Panc1 (cell line): Measurements from ENCODE around the gene ABCC11. TPM values are rescaled to one million over a fixed set of nuclear protein-coding genes. Genes with fewer than 3 reads are reported as not detected.

Source experiments
- ATAC-seq: fragments of 200-7000 bp; cut with Tn5 transposase; 2 replicates; pipeline ENCODE4 v1.9.1; 2020; ENCODE audit warnings: mild to moderate bottlenecking, moderate library complexity
- BruUV-seq: library from RNA; stranded (reverse); fragments of 400-500 nt; replicated peaks from 2 replicates; lab custom pipeline; 2021; lab: Mats Ljungman, UMichigan
- CTCF ChIA-PET: fragments of 300-600 bp; sonication (Branson Sonifier 250); formaldehyde crosslinking; loops from one replicate; lab custom pipeline; 2022; ENCODE audit warnings: antibody characterized with exemption; lab: Charles Lee
- POLR2A ChIA-PET: fragments of 300-600 bp; sonication (Branson Sonifier 250); formaldehyde crosslinking; loops from one replicate; lab custom pipeline; 2022; ENCODE audit warnings: antibody characterized with exemption; lab: Charles Lee
- DNase-seq: peaks from one replicate; pipeline ENCODE4 v3.0.0-alpha.2; 2010; ENCODE audit warnings: low read depth, low spot score
- H3K27ac ChIP-seq: 2 replicates; pipeline ENCODE4 v1.5.1; 2011; ENCODE audit warnings: mild to moderate bottlenecking, low read length, inconsistent platforms
- H3K27me3 ChIP-seq: fragments of 200-500 bp; sonication (Bioruptor generic); 2 replicates; pipeline ENCODE4 v1.6.0; 2014; ENCODE audit warnings: low read length, inconsistent platforms; ENCODE audit not compliant: control insufficient read depth, insufficient read depth
- H3K36me3 ChIP-seq: fragments of 200-500 bp; sonication (Bioruptor generic); 2 replicates; pipeline ENCODE4 v1.5.1; 2014; ENCODE audit warnings: inconsistent platforms, mild to moderate bottlenecking, low read length, moderate library complexity; ENCODE audit not compliant: control insufficient read depth, insufficient read depth
- H3K4me1 ChIP-seq: 2 replicates; pipeline ENCODE4 v1.5.1; 2011; ENCODE audit warnings: inconsistent platforms, mild to moderate bottlenecking, low read length, moderate library complexity; ENCODE audit not compliant: control insufficient read depth, insufficient read depth
- H3K4me3 ChIP-seq, 2 experiments: 2 replicates each; pipeline ENCODE4 v1.5.1; 2011 to 2012; ENCODE audit warnings: low read depth in 2 of 2, low read length in 2 of 2, mild to moderate bottlenecking in 2 of 2, inconsistent platforms in 1 of 2, moderate library complexity in 1 of 2
- H3K9me3 ChIP-seq: fragments of 200-500 bp; sonication (Bioruptor generic); 2 replicates; pipeline ENCODE4 v1.5.1; 2014; ENCODE audit warnings: low read depth, mild to moderate bottlenecking, inconsistent platforms, low read length, moderate library complexity; ENCODE audit not compliant: control insufficient read depth, insufficient read depth
- POLR2AphosphoS5 ChIP-seq: IDR thresholded peaks from 2 replicates; pipeline ENCODE4 v1.6.1; 2012; ENCODE audit warnings: mild to moderate bottlenecking, low read depth, low read length, moderate library complexity
- SIN3A ChIP-seq: IDR thresholded peaks from 2 replicates; pipeline ENCODE4 v1.6.1; 2012; ENCODE audit warnings: low read depth, mild to moderate bottlenecking, low read length, moderate library complexity, borderline replicate concordance; ENCODE audit not compliant: insufficient read depth
- TCF7L2 ChIP-seq: IDR thresholded peaks from 2 replicates; pipeline ENCODE4 v1.6.1; 2011; ENCODE audit warnings: mild to moderate bottlenecking, low read depth, low read length, inconsistent platforms
- in situ Hi-C: cut with HindIII; loops from 2 replicates; pipeline ENCODE4 v1.10.0; 2016; ENCODE audit warnings: low sequenced_read_pairs, low pct_unique_long_range_greater_than_20kb
- intact Hi-C: fragments of 100-400 bp; cut with micrococcal nuclease; formaldehyde crosslinking; loops from one replicate; pipeline ENCODE4 v1.10.0; 2022; ENCODE audit not compliant: unreplicated experiment
- total RNA-seq: library from RNA; stranded (reverse); gene quantifications from one replicate; pipeline ENCODE4 v1.2.1, GENCODE V29; 2021; ENCODE audit not compliant: unreplicated experiment
- TF ChIP-seq, protein P1 (sequence below), 2 experiments: IDR thresholded peaks; 2 replicates each; pipeline ENCODE4 v1.6.1; 2011 to 2012; ENCODE audit warnings: low read depth in 2 of 2, control low read depth in 1 of 2, low read length in 1 of 2, mild to moderate bottlenecking in 1 of 2, moderate library complexity in 1 of 2; ENCODE audit not compliant: insufficient read depth in 1 of 2
- TF ChIP-seq, protein P2 (sequence below): fragments of 450-650 bp; IDR thresholded peaks from 2 replicates; pipeline ENCODE4 v1.5.1; 2017; ENCODE audit warnings: mild to moderate bottlenecking

The ABCC11 gene
- total RNA-seq, 1 experiment from 2014 or later: not detected

GRCh38 chr16:48256579-48257177, 9.3 kb upstream of the ABCC11 start:
- intact Hi-C loops: no loop called here
- no TSS peak for BruUV-seq

DNA sequence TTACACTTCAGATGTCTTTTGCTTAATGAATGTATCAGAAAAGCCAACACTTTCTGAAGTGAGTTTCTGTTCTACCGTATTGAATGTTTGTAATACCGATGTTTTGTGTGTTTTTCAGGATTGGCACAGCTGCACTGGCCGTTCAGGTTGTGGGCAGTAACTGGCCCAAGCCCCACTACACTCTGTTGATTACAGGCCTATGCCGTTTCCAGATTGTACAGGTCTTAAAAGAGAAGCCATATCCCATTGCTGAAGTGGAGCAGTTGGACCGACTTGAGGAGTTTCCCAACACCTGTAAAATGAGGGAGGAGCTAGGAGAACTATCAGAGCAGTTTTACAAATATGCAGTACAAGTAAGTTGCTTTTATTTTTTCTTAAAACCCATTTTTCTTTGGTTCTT, 4.7 kb upstream of the ABCC11 start:
- no peak for DNase-seq
- in situ Hi-C loops: no loop called here
- ATAC-seq: no peak
- intact Hi-C loops: no loop called here
- Histone ChIP-seq H3K36me3 (no peaks in the 10 kb centered on the region), H3K9me3 (no peaks in the 10 kb centered on the region), H3K4me3 (no peak overlapping the region), H3K4me1 (no peaks in the 10 kb centered on the region), H3K27ac (no peak overlapping the region), H3K27me3 (no peaks in the 10 kb centered on the region)
- no TSS peak for BruUV-seq
- POLR2A ChIA-PET: no interaction called here
- CTCF ChIA-PET: no interaction called here
- TF ChIP-seq POLR2AphosphoS5 (no peak), SIN3A (no peak), TCF7L2 (no peak)
- TF ChIP-seq, protein P1, sequence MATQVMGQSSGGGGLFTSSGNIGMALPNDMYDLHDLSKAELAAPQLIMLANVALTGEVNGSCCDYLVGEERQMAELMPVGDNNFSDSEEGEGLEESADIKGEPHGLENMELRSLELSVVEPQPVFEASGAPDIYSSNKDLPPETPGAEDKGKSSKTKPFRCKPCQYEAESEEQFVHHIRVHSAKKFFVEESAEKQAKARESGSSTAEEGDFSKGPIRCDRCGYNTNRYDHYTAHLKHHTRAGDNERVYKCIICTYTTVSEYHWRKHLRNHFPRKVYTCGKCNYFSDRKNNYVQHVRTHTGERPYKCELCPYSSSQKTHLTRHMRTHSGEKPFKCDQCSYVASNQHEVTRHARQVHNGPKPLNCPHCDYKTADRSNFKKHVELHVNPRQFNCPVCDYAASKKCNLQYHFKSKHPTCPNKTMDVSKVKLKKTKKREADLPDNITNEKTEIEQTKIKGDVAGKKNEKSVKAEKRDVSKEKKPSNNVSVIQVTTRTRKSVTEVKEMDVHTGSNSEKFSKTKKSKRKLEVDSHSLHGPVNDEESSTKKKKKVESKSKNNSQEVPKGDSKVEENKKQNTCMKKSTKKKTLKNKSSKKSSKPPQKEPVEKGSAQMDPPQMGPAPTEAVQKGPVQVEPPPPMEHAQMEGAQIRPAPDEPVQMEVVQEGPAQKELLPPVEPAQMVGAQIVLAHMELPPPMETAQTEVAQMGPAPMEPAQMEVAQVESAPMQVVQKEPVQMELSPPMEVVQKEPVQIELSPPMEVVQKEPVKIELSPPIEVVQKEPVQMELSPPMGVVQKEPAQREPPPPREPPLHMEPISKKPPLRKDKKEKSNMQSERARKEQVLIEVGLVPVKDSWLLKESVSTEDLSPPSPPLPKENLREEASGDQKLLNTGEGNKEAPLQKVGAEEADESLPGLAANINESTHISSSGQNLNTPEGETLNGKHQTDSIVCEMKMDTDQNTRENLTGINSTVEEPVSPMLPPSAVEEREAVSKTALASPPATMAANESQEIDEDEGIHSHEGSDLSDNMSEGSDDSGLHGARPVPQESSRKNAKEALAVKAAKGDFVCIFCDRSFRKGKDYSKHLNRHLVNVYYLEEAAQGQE (IDR thresholded peaks at IDR 0.05; ENCODE audit: insufficient read depth in 1 of 2, low read depth in 2 of 2, low read length in 1 of 2): no peak
- TF ChIP-seq, protein P2, sequence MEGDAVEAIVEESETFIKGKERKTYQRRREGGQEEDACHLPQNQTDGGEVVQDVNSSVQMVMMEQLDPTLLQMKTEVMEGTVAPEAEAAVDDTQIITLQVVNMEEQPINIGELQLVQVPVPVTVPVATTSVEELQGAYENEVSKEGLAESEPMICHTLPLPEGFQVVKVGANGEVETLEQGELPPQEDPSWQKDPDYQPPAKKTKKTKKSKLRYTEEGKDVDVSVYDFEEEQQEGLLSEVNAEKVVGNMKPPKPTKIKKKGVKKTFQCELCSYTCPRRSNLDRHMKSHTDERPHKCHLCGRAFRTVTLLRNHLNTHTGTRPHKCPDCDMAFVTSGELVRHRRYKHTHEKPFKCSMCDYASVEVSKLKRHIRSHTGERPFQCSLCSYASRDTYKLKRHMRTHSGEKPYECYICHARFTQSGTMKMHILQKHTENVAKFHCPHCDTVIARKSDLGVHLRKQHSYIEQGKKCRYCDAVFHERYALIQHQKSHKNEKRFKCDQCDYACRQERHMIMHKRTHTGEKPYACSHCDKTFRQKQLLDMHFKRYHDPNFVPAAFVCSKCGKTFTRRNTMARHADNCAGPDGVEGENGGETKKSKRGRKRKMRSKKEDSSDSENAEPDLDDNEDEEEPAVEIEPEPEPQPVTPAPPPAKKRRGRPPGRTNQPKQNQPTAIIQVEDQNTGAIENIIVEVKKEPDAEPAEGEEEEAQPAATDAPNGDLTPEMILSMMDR: no peak

More at GRCh38 chr16:48256579-48257177, 9.3 kb upstream of the ABCC11 start:
- TF ChIP-seq, protein P2: no peak
- TF ChIP-seq SIN3A (no peak), TCF7L2 (no peak), POLR2AphosphoS5 (no peak)
- TF ChIP-seq, protein P1 (IDR thresholded peaks at IDR 0.05; ENCODE audit: insufficient read depth in 1 of 2, low read depth in 2 of 2, low read length in 1 of 2): no peak
- no peak for DNase-seq
- in situ Hi-C loops: no loop called here
- no peak overlapping the region for H3K4me3 ChIP-seq
- H3K9me3 ChIP-seq: no peaks in the 10 kb centered on the region
- no peak overlapping the region for H3K27ac ChIP-seq
- H3K27me3 ChIP-seq: no peaks in the 10 kb centered on the region
- POLR2A ChIA-PET: interaction anchor here (0.7 kb wide), 1 partner anchor 8 kb away, joined by 3 read pairs; no protein-coding TSS in a partner anchor
- ATAC-seq: no peak
- peaks cover 10% of the 10 kb centered on the region for H3K36me3 ChIP-seq
- H3K4me1 ChIP-seq: no peaks in the 10 kb centered on the region
- CTCF ChIA-PET: no interaction called here
